ENCODE data around the gene RILPL2.
"Not testable (repeated sequence)": the region's sequence is repeated elsewhere in the genome, so short reads cannot be mapped to it uniquely, and the experiment has no call there.

Gene RILPL2

GRCh38 chr12:123407269-123407668 lies 29.2 kb downstream of the RILPL2 start:
- FAIRE-seq: not testable (repeated sequence)

GRCh38 chr12:123404581-123404980 lies 31.9 kb downstream of the RILPL2 start:
- DNase-seq (ENCODE audit: low spot score): no peak
- no peak for FAIRE-seq

More at GRCh38 chr12:123407269-123407668, 29.2 kb downstream of the RILPL2 start:
- DNase-seq (ENCODE audit: low spot score): not testable (repeated sequence)

- DNase-seq (ENCODE audit: low spot score) (no peak), FAIRE-seq (no peak)
These were observed 34.5 kb downstream of the RILPL2 start for GRCh38 chr12:123401753-123402683.

GRCh38 chr12:123399255-123399617 lies 37.2 kb downstream of the RILPL2 start:
- FAIRE-seq (no peak), DNase-seq (ENCODE audit: low spot score) (no peak)

- DNase-seq (ENCODE audit: low spot score) (no peak), FAIRE-seq (no peak)
These were observed 37.8 kb downstream of the RILPL2 start for GRCh38 chr12:123398550-123399254.

- FAIRE-seq (no peak), DNase-seq (ENCODE audit: low spot score) (no peak)
These were observed 38.3 kb downstream of the RILPL2 start for GRCh38 chr12:123398177-123398549.

- no peak for FAIRE-seq
These were observed 39.1 kb downstream of the RILPL2 start for GRCh38 chr12:123397400-123397799.

GRCh38 chr12:123396954-123397353 lies 39.5 kb downstream of the RILPL2 start:
- no peak for FAIRE-seq
- DNase-seq (ENCODE audit: low spot score): no peak

More at GRCh38 chr12:123397400-123397799, 39.1 kb downstream of the RILPL2 start:
- DNase-seq (ENCODE audit: low spot score): no peak

GRCh38 chr12:123396543-123396942 lies 39.9 kb downstream of the RILPL2 start:
- no peak for FAIRE-seq
- DNase-seq (ENCODE audit: low spot score): no peak

- DNase-seq (ENCODE audit: low spot score) (no peak), FAIRE-seq (no peak)
These were observed 41.2 kb downstream of the RILPL2 start for GRCh38 chr12:123395236-123395635.

- no peak for FAIRE-seq
- no peak for DNase-seq (ENCODE audit: low spot score)
These were observed 42.7 kb downstream of the RILPL2 start for GRCh38 chr12:123393747-123394146.

GRCh38 chr12:123391546-123392343 lies 44.7 kb downstream of the RILPL2 start:
- FAIRE-seq (no peak), DNase-seq (ENCODE audit: low spot score) (no peak)

- DNase-seq (ENCODE audit: low spot score): no peak
- no peak for FAIRE-seq
These were observed 45.7 kb downstream of the RILPL2 start for GRCh38 chr12:123390498-123391426.

- no peak for FAIRE-seq
- DNase-seq (ENCODE audit: low spot score): no peak
These were observed 46.7 kb downstream of the RILPL2 start for GRCh38 chr12:123389560-123390351.

GRCh38 chr12:123388951-123389559 lies 47.4 kb downstream of the RILPL2 start:
- FAIRE-seq: no peak
- DNase-seq (ENCODE audit: low spot score): no peak

GRCh38 chr12:123388177-123388950 lies 48.1 kb downstream of the RILPL2 start:
- FAIRE-seq: no peak
- DNase-seq (ENCODE audit: low spot score): peak; percentile 93

GRCh38 chr12:123387508-123388176 lies 48.8 kb downstream of the RILPL2 start:
- DNase-seq (ENCODE audit: low spot score) (no peak), FAIRE-seq (no peak)

- FAIRE-seq: not testable (repeated sequence)
These were observed 50.9 kb downstream of the RILPL2 start for GRCh38 chr12:123385536-123385935.

More at GRCh38 chr12:123385536-123385935, 50.9 kb downstream of the RILPL2 start:
- not testable (repeated sequence) for DNase-seq (ENCODE audit: low spot score)

All from urothelium cell line (cell line).